ENCODE data around the gene ALOXE3.

- TF ChIP-seq EZH2 (IDR thresholded peaks at IDR 0.05; ENCODE audit: borderline replicate concordance, low read depth, low read length, severe bottlenecking): no peak
- TF ChIP-seq, protein P1, sequence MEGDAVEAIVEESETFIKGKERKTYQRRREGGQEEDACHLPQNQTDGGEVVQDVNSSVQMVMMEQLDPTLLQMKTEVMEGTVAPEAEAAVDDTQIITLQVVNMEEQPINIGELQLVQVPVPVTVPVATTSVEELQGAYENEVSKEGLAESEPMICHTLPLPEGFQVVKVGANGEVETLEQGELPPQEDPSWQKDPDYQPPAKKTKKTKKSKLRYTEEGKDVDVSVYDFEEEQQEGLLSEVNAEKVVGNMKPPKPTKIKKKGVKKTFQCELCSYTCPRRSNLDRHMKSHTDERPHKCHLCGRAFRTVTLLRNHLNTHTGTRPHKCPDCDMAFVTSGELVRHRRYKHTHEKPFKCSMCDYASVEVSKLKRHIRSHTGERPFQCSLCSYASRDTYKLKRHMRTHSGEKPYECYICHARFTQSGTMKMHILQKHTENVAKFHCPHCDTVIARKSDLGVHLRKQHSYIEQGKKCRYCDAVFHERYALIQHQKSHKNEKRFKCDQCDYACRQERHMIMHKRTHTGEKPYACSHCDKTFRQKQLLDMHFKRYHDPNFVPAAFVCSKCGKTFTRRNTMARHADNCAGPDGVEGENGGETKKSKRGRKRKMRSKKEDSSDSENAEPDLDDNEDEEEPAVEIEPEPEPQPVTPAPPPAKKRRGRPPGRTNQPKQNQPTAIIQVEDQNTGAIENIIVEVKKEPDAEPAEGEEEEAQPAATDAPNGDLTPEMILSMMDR (IDR thresholded peaks at IDR 0.05; ENCODE audit: borderline replicate concordance, extremely low read depth, low read length, poor library complexity, severe bottlenecking): no peak
Measured at GRCh38 chr17:8125947-8126490, 7.7 kb upstream of the ALOXE3 start.

Data from DND-41 (cell line).